Colonic mucosa (tissue), 4 donors: Measurements from ENCODE around the gene HBE1. TPM values are rescaled to one million over a fixed set of nuclear protein-coding genes. Genes with fewer than 3 reads are reported as not detected.

Experiments
- DNase-seq: peaks from one replicate; pipeline ENCODE4 v3.0.0-alpha.2; 2020
- H3K27ac ChIP-seq: fragments of 200-600 bp; one replicate; pipeline ENCODE4 v1.8.0; 2021
- H3K27me3 ChIP-seq: fragments of 200-600 bp; one replicate; pipeline ENCODE4 v1.8.0; 2021
- H3K36me3 ChIP-seq: fragments of 200-600 bp; one replicate; pipeline ENCODE4 v1.8.0; 2021
- H3K4me1 ChIP-seq: fragments of 200-600 bp; one replicate; pipeline ENCODE4 v1.8.0; 2021; ENCODE audit warnings: mild to moderate bottlenecking
- H3K4me3 ChIP-seq: fragments of 200-600 bp; one replicate; pipeline ENCODE4 v1.8.0; 2021
- H3K9ac ChIP-seq, 2 donors: one replicate each; pipeline ENCODE4 v1.7.0; 2013; ENCODE audit warnings: control low read depth in 2 of 2, low read depth in 2 of 2, low read length in 2 of 2
- H3K9me3 ChIP-seq: fragments of 200-600 bp; one replicate; pipeline ENCODE4 v1.8.0; 2021
- CTCF ChIP-seq: fragments of 200-600 bp; IDR thresholded peaks from one replicate; pipeline ENCODE4 v1.8.0; 2022; ENCODE audit warnings: antibody characterized with exemption, mild to moderate bottlenecking
- intact Hi-C: fragments of 100-400 bp; cut with DNase I; formaldehyde crosslinking; loops from one replicate; pipeline ENCODE4 v1.14.1; 2022
- total RNA-seq, 2 donors: library from RNA; stranded (reverse); fragmentation: NEBNext Ultra II Directional in 1 of 2; extraction: Animal tissue kit (Norgen Biotek cat#: 25700) in 1 of 2; gene quantifications; one replicate each; pipeline ENCODE4 v1.2.1, GENCODE V29; 2021
- donor health status: healthy.
- donor health status: DM: no; HTN: no; CAD: no.
- donor health status: DM: no; HTN: no; CAD: no.

HBE1 gene
- total RNA-seq, 2 donors from 2014 or later, result 4.0 TPM; not detected in 1

GRCh38 chr11:5283882-5284281 lies 14.1 kb upstream of the HBE1 start:
- H3K4me3 ChIP-seq, result no peak overlapping the region
- no peak overlapping the region for H3K9ac ChIP-seq
- intact Hi-C loops, result no loop called here
- no peaks in the 10 kb centered on the region for H3K4me1 ChIP-seq
- no peak overlapping the region for H3K27ac ChIP-seq
- no peaks in the 10 kb centered on the region for H3K27me3 ChIP-seq
- no peaks in the 10 kb centered on the region for H3K36me3 ChIP-seq
- TF ChIP-seq CTCF, result no peak
- DNase-seq, result no peak
- no peaks in the 10 kb centered on the region for H3K9me3 ChIP-seq

DNA sequence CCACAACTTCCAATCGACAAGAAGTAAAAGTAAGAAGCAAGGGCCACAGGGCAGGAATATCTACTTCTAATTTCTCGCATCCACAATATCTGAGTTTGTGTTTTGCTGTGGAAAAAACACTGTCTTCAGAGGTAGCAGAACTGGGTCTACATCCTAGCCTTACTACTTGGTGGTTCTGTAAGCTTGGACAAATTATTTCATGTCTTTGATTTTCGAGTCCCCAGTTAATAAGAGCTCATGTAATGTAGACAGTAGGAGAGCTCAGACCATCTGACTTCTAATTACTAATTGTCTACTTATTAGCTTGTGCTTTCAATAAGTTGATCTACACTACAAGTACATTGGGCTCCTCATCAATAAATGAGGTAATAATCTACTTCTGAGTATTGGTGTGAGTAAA lies 13.3 kb upstream of the HBE1 start:
- H3K36me3 ChIP-seq, result no peaks in the 10 kb centered on the region
- intact Hi-C loops, result no loop called here
- no peaks in the 10 kb centered on the region for H3K4me1 ChIP-seq
- DNase-seq, result no peak
- H3K9ac ChIP-seq, result no peak overlapping the region
- TF ChIP-seq CTCF, result no peak
- H3K27me3 ChIP-seq, result no peaks in the 10 kb centered on the region
- H3K9me3 ChIP-seq, result no peaks in the 10 kb centered on the region
- no peak overlapping the region for H3K4me3 ChIP-seq
- H3K27ac ChIP-seq, result no peak overlapping the region

DNA sequence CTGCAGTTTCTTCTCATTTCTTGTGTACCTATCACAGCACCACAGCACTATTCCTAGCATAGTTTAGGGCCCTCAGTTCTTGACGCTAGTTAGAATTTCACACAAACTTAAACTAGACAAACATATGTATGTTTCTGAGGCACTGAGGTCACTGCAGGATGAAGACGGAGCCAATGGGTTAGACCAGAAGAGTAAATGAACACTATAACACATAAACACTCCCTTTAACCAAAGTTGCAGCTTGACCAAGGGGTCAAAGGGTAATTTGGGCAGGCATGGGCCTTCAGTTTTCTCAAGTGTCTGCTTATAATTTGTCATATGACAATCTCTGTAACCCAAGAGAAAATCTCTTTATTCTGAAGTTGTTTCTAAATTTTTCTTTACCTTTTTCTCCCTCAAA lies 12.9 kb upstream of the HBE1 start:
- Histone ChIP-seq H3K36me3 (no peaks in the 10 kb centered on the region), H3K9ac (no peak overlapping the region), H3K27me3 (no peaks in the 10 kb centered on the region), H3K27ac (no peak overlapping the region), H3K4me1 (no peaks in the 10 kb centered on the region), H3K9me3 (no peaks in the 10 kb centered on the region), H3K4me3 (no peak overlapping the region)
- intact Hi-C loops, result no loop called here
- no peak for TF ChIP-seq CTCF
- DNase-seq, result no peak

DNA sequence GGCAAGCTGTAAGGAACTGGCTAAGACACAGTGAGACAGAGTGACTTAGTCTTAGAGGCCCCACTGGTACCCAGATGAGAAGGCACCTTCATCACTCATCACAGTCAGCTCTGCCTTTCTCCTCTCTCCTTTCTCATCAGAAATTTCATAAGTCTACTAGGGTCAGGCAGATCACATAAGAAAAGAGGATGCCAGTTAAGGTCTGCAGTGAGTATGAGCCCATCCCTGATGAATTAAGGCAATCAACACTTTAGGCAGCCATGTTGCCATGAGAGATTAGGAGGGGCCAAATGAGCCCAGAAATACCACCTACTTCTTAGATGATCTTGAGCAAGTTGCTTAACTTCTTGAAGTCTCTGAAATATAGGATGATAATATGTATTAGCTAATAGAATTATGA lies 11.9 kb upstream of the HBE1 start:
- Histone ChIP-seq H3K27ac (no peak overlapping the region), H3K27me3 (no peaks in the 10 kb centered on the region), H3K9me3 (no peaks in the 10 kb centered on the region), H3K9ac (no peak overlapping the region), H3K4me1 (no peaks in the 10 kb centered on the region), H3K36me3 (no peaks in the 10 kb centered on the region), H3K4me3 (no peak overlapping the region)
- DNase-seq, result no peak
- no peak for TF ChIP-seq CTCF
- intact Hi-C loops, result no loop called here

DNA sequence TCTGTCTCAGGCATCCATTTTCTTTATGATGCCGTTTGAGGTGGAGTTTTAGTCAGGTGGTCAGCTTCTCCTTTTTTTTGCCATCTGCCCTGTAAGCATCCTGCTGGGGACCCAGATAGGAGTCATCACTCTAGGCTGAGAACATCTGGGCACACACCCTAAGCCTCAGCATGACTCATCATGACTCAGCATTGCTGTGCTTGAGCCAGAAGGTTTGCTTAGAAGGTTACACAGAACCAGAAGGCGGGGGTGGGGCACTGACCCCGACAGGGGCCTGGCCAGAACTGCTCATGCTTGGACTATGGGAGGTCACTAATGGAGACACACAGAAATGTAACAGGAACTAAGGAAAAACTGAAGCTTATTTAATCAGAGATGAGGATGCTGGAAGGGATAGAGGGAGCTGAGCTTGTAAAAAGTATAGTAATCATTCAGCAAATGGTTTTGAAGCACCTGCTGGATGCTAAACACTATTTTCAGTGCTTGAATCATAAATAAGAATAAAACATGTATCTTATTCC lies 10.9 kb upstream of the HBE1 start:
- no peak for TF ChIP-seq CTCF
- no peaks in the 10 kb centered on the region for H3K9me3 ChIP-seq
- no peak overlapping the region for H3K27ac ChIP-seq
- intact Hi-C loops, result no loop called here
- H3K27me3 ChIP-seq, result no peaks in the 10 kb centered on the region
- no peak overlapping the region for H3K4me3 ChIP-seq
- H3K36me3 ChIP-seq, result no peaks in the 10 kb centered on the region
- no peaks in the 10 kb centered on the region for H3K4me1 ChIP-seq
- H3K9ac ChIP-seq, result no peak overlapping the region
- peak; percentile 21 for DNase-seq
